Adipocyte (in vitro differentiated cells): Measurements from ENCODE around the gene TSHZ3.
A peak's percentile ranks its signal among the peaks of the same experiment; 100 is the strongest.

Source experiments
- DNase-seq: peaks from one replicate; pipeline ENCODE4 v3.0.0-alpha.2; 2015; ENCODE audit warnings: low read depth
- H3K27me3 ChIP-seq: replicated peaks from 2 replicates; pipeline ENCODE4 v1.7.0; 2013; ENCODE audit warnings: mild to moderate bottlenecking, low read length, moderate library complexity; ENCODE audit not compliant: control insufficient read depth, insufficient read depth
- H3K36me3 ChIP-seq: 2 replicates; pipeline ENCODE4 v1.7.0; 2013; ENCODE audit warnings: low read length, mild to moderate bottlenecking, moderate library complexity; ENCODE audit not compliant: control insufficient read depth, insufficient read depth, severe bottlenecking
- H3K4me1 ChIP-seq: 2 replicates; pipeline ENCODE4 v1.7.0; 2013; ENCODE audit warnings: mild to moderate bottlenecking, low read length, moderate library complexity; ENCODE audit not compliant: control insufficient read depth, insufficient read depth
- H3K4me3 ChIP-seq: 2 replicates; pipeline ENCODE4 v1.7.0; 2013; ENCODE audit warnings: mild to moderate bottlenecking, low read length, moderate library complexity
- H3K9ac ChIP-seq: 2 replicates; pipeline ENCODE4 v1.7.0; 2013; ENCODE audit warnings: mild to moderate bottlenecking, low read length, moderate library complexity
- H3K9me3 ChIP-seq: 2 replicates; pipeline ENCODE4 v1.7.0; 2013; ENCODE audit warnings: mild to moderate bottlenecking, low read length, moderate library complexity; ENCODE audit not compliant: control insufficient read depth

Gene TSHZ3

DNA sequence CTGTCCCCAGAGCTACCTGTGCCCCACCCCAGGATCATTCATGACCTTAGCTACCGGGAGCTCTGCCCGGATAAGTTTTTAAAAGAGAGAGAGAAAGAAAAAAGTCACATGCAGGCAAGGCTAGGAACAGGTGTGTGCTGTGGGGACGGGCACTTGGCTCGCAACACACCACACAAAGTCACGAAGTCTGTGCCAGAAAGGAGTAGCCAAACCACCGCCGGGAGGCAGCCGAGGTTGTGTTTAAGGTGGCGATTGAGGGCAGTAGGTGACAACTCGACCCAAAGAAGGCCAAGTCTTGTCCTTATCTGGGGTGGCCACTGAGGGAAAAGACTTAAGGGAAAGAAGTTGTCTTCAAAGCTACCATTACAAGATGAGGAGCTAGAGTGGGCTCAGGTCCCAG, 4.6 kb upstream of the TSHZ3 start:
- Histone ChIP-seq H3K4me3 (no peak overlapping the region), H3K9me3 (no peaks in the 10 kb centered on the region), H3K9ac (no peak overlapping the region), H3K27me3 (no peaks in the 10 kb centered on the region), H3K4me1 (peaks cover 6% of the 10 kb centered on the region), H3K36me3 (no peaks in the 10 kb centered on the region)
- DNase-seq = no peak

DNA sequence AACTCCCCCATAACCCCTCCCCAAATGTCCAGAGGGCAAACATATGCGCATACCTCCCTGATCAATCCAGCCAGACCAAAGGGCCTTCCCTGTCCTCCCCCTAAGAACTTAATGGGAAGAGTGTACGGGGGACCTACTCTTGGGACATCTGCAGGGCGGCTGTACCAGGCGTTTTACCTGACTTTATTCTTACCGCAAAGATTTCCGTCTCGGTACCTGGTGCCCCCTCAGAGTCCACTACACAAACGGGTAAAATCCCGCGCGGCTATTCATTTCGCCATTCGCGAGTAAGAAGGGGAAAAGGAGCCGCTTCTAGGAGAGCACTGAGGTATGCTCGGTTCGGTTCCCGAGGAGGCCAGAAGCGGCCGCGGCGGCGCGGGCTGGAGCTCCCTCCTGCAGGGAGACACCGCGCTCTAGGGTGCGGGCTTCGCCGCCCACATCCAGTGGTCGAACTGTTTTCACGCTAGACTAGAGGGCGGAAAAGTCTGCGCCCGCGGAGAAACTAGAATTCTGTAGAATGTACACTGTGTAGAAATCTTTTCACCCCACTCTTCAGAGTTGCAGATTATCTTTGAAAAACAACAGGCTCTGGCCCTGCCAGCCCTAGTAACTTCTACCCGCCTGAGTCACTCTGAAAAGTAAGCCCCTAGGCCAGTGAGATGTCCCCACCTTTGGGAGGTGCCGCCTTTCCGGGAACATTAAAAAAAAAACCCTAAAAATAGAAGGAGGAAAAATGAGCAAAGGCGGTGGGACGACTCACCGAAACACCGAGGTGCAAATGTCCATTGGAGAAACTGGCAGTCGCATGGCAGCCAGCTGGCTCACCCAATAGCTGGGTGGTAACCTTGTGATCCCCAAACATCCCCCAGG, 3.8 kb upstream of the TSHZ3 start:
- Histone ChIP-seq H3K4me1 (peaks cover 9% of the 10 kb centered on the region), H3K27me3 (no peaks in the 10 kb centered on the region), H3K9ac (no peak overlapping the region), H3K9me3 (no peaks in the 10 kb centered on the region), H3K36me3 (no peaks in the 10 kb centered on the region), H3K4me3 (no peak overlapping the region)
- DNase-seq = no peak

DNA sequence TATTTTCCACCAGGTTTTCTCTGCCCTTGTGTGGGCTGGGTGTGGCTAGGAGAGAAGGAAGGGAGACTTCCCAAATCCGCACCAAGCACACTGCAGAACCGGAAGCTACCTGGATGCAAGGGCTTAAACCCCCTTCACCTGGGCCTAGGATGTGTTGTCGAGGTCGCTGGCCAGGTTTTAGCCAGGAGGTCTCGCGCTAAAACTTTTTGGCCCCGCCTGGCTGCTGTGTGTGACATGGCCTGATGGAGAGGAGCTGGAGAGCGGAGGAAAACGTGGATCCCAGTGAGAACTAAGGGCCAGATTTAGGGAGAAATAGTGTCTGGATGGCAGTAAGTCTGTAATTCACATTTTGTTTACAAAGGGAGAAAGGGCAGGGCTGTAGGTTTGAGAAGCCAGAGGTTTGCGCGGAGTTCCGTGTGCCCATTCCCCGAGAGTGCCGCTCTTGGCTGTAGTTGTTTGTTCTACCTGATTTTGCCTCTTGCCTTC, 3.1 kb upstream of the TSHZ3 start:
- H3K4me1 ChIP-seq = peaks cover 16% of the 10 kb centered on the region

DNA sequence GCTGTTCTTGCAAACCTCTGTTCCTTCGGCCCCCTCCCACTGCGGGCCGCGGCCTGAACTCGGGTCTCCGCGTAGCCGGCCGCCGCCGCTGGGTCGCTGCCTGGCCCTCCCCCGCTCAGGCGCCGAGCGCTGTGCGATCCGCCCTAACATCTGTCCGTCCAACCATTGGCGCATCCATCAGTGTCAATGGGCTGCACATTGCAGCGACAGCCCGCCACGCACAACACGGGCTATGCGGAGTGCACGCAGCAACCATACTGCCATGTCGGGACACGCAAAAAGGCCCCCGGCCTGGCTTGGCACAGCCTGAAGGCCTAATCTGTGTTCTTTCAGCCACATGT, 2.6 kb upstream of the TSHZ3 start:
- DNase-seq = no peak
- no peaks in the 10 kb centered on the region for H3K9me3 ChIP-seq
- H3K9ac ChIP-seq = peak overlapping the region; percentile 93
- no peaks in the 10 kb centered on the region for H3K36me3 ChIP-seq
- H3K27me3 ChIP-seq = no peaks in the 10 kb centered on the region
- peaks cover 18% of the 10 kb centered on the region for H3K4me1 ChIP-seq
- peak overlapping the region; percentile 90 for H3K4me3 ChIP-seq

More for the DNA sequence above, 3.1 kb upstream of the TSHZ3 start:
- H3K27me3 ChIP-seq = no peaks in the 10 kb centered on the region
- DNase-seq = no peak
- no peaks in the 10 kb centered on the region for H3K36me3 ChIP-seq
- no peak overlapping the region for H3K9ac ChIP-seq
- peak overlapping the region; percentile 90 for H3K4me3 ChIP-seq
- no peaks in the 10 kb centered on the region for H3K9me3 ChIP-seq

DNA sequence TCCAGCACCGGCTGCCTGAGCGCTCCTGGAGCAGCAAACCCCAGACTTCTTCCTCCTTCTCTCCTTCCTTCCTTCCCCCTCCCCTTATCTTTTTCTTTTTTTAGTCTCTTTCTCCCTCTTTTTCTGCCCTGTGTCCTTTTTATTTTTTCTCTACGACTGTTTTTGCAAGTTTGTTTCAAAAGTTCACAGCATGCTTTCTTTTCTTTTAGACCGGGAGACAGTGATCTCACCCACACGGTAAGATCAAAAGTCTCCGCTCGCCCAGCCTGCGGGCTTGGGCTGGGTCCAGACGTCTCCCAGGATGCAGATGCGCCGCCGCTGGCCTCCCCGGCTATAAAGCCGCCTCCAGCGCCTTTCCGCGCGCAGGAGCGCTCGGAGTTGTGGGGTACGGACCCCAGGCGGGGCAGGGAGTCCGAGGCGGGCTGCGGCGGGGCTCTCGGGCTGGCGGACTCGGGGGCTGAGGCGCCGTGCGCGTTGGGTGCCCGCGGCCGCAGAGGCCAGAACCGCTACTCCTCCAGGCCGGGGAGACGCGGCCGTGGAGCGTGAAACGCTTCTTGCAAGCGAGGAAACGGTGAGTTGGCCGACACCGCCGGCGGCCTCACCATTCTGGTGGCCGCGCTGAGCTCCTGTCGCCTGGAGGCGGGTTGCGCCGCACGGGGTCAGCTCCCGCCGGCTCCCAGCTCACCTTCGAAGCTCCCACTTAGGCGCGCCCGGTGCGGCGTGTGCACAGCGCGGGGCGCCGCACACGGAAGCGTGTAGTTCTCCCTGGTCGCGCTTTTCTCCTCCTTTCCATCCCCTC, 2.0 kb upstream of the TSHZ3 start:
- peak overlapping the region; percentile 90 for H3K4me3 ChIP-seq
- H3K9me3 ChIP-seq = no peaks in the 10 kb centered on the region
- no peaks in the 10 kb centered on the region for H3K27me3 ChIP-seq
- H3K36me3 ChIP-seq = no peaks in the 10 kb centered on the region
- H3K4me1 ChIP-seq = peaks cover 18% of the 10 kb centered on the region
- peak overlapping the region; percentile 93 for H3K9ac ChIP-seq
- DNase-seq = peak; percentile 77

DNA sequence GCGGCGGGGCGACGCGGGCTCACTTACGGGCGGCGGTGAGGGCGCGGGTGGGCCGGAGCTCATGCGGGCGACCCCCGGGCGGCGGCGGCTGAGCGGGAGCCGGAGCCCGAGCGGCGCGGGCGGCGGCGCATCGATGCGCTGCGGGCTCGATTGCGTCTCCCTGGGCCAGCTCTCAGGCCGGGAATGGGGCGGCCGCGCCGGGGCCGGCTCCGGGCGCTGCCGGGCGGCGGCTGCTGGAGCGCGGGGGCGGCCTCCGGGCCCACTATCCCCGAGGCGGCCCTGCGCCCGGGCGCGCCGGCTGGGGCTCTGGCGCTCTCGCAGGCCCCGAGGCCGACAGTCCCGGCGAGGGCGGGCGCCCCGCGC, 1.4 kb upstream of the TSHZ3 start:
- H3K4me3 ChIP-seq = peak overlapping the region; percentile 90
- H3K36me3 ChIP-seq = no peaks in the 10 kb centered on the region
- H3K27me3 ChIP-seq = no peaks in the 10 kb centered on the region
- no peaks in the 10 kb centered on the region for H3K9me3 ChIP-seq
- DNase-seq = peak; percentile 87
- H3K9ac ChIP-seq = peak overlapping the region; percentile 93
- peaks cover 18% of the 10 kb centered on the region for H3K4me1 ChIP-seq

DNA sequence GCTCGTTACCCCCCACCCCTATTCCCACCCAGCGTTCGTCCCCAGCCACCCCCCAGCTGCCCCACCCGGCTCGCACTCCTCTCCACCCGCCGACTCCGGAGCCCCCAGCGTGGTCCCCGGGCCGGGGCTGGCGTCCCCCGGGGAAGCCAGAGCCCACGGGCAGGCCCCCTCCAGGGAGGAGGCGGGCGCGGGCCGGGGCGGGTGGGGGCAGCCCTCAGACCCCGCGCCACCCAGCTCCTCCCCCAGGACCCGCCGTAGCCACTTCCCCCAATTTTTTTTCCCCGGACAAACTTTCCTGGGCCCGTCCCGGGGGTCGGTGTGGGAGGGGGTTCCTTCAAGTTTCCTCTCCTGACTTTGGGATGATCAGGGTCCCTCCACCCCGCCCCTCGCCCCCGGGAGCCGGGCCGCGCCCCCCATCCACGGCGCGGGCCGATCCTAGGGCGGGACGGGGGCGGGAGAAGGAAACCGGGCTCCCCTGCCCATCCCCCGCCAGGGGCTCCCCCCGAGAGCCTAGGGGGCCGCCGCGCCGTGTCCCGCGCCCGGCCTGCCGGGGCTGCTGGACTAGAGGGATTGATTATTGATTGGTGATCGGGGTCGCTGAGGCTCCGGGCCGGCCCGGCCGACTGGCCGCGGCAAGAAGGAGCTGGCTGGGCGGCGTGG, 927 bp upstream of the TSHZ3 start:
- H3K36me3 ChIP-seq = no peaks in the 10 kb centered on the region
- H3K9ac ChIP-seq = peak overlapping the region; percentile 93
- peak overlapping the region; percentile 90 for H3K4me3 ChIP-seq
- peak; percentile 67 for DNase-seq
- no peaks in the 10 kb centered on the region for H3K9me3 ChIP-seq
- H3K27me3 ChIP-seq = no peaks in the 10 kb centered on the region
- H3K4me1 ChIP-seq = peaks cover 18% of the 10 kb centered on the region

DNA sequence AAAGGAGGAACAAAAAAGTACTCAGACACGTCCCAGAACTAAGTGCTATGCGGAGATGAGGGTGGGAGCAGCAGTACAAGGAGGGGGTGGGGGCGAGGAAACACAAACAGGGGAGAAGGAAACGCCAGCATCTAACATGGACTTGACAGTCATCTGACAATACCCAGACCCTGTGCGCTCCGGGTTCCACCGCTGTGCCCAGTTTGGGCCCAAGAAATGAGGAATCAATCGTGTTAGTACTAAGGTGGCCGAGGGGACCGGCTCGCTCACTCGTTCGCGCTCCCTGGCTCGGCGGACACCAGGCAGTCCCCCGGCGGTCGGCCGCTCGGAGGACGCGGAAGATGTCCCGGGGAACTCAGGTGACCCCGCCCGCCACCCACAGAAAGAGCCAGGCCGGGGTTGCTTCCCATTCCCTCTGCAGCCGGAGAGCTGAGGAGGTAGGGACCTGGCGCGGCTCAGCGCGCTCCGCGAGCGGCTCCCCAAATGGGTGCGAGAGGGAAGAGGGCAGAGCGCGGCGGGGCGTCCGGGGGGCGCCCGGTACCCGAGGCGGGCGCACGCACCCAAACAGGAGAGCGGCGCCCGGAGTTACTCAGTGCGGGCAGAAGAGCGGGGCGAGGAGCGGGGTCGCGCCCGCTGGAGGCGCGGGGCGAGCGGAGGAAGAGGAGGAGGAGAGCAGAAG, 616 bp downstream of the TSHZ3 start:
- no peaks in the 10 kb centered on the region for H3K27me3 ChIP-seq
- no peaks in the 10 kb centered on the region for H3K9me3 ChIP-seq
- peak overlapping the region; percentile 90 for H3K4me3 ChIP-seq
- peaks cover 18% of the 10 kb centered on the region for H3K4me1 ChIP-seq
- peak overlapping the region; percentile 83 for H3K9ac ChIP-seq
- DNase-seq = peak; percentile 62
- H3K36me3 ChIP-seq = no peaks in the 10 kb centered on the region

DNA sequence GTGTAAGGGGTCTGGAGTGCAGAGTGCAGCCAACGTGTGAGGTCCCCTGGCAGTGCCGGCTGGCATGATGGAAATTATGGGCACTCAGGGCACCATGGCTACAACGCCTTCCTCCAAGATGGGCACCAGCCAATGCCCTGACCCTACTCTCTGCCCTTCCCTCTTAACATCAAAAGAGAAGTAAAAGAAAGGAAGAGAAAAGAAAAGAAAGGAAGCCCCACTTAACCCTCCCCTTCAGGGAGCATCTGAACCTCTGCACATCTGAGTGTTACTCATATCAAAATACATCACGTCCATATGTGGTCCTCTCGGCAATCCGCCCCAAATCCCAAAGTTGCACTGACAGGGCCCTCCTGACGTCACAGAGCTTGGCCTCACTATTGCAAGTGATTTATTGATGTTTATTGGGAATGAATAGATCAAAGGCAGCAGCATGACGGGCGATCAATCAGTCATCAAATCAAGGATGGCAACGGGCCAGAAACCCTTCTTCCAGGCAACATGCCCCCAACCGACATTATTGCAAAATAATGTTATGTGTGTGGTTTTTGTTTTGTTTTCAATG, 1.3 kb downstream of the TSHZ3 start:
- Histone ChIP-seq H3K27me3 (no peaks in the 10 kb centered on the region), H3K9ac (peak overlapping the region; percentile 83), H3K4me1 (peaks cover 18% of the 10 kb centered on the region), H3K9me3 (no peaks in the 10 kb centered on the region), H3K4me3 (peak overlapping the region; percentile 90), H3K36me3 (no peaks in the 10 kb centered on the region)
- peak; percentile 44 for DNase-seq

DNA sequence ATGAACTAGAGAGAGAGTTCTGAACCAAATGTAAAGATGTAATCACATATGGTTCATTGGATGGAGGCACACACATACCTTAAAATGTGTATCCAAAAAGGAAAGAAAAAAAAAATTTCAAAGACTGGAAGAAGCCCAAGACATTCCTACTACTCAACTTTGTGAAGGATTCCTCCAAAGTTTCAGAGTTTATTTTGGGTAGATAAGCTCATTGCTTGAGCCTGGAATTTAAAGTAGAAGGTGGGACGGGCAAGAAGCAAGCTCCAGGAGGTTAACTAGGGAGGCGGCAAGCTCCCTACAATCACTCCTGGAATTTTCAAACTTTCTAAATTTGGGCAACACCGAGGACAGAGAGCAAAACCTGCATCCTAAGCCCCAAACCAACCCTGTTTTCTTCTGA, 1.9 kb downstream of the TSHZ3 start:
- H3K36me3 ChIP-seq = no peaks in the 10 kb centered on the region
- H3K4me1 ChIP-seq = peaks cover 18% of the 10 kb centered on the region
- no peaks in the 10 kb centered on the region for H3K27me3 ChIP-seq
- peak overlapping the region; percentile 83 for H3K9ac ChIP-seq
- no peaks in the 10 kb centered on the region for H3K9me3 ChIP-seq
- H3K4me3 ChIP-seq = peak overlapping the region; percentile 90
- no peak for DNase-seq
